Left ventricle myocardium superior (tissue), 1 donor: Measurements from ENCODE around the gene SYCP2. TPM values are rescaled to one million over a fixed set of nuclear protein-coding genes. Genes with fewer than 3 reads are reported as not detected.
"Not testable (repeated sequence)": the region's sequence is repeated elsewhere in the genome, so short reads cannot be mapped to it uniquely, and the experiment has no call there.

ENCODE experiments used
- ATAC-seq: fragments of 200-7000 bp; cut with Tn5 transposase; one replicate; pipeline ENCODE4 v1.9.1; 2020; ENCODE audit warnings: mild to moderate bottlenecking, moderate library complexity
- DNase-seq: peaks from one replicate; pipeline ENCODE4 v3.0.0-alpha.2; 2020
- intact Hi-C: fragments of 100-400 bp; cut with micrococcal nuclease; formaldehyde crosslinking; loops from one replicate; pipeline ENCODE4 v1.11.0; 2022
- total RNA-seq: library from RNA; stranded (reverse); fragmentation: NEBNext Ultra II Directional; extraction: Animal tissue kit (Norgen Biotek cat#: 25700); gene quantifications from one replicate; pipeline ENCODE4 v1.2.1, GENCODE V29; 2021
- donor health status: DM: no; HTN: yes; CAD: no; lungs with severe emphysema.

SYCP2 gene
- total RNA-seq, 1 donor from 2014 or later = 2.8 TPM

GRCh38 chr20:59925899-59926298 lies 7.5 kb downstream of the SYCP2 start:
- ATAC-seq = no peak
- no peak for DNase-seq
- intact Hi-C loops = no loop called here

- ATAC-seq (no peak), DNase-seq (no peak)
- intact Hi-C loops = no loop called here
Observed at GRCh38 chr20:59925359-59925758, 8.1 kb downstream of the SYCP2 start.

DNA sequence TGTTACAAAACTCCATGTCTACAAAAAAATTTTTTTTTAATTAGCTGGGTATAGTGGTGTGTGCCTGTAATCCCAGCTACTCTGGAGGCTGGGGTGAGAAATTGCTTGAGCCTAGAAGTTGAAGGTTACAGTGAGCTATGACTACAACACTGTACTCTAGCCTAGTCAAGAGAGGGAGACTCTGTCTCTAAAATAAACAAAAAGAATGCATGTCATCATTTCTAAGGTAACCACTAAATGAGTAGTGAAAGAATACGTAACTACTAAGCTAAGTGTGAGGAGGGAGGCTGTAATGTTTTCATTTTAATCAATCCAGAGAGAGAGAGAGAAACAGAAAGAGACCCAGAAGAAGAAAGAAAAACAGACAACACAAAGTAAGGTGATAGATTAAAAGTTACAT lies 9.9 kb downstream of the SYCP2 start:
- no peak for ATAC-seq
- no peak for DNase-seq
- intact Hi-C loops = no loop called here

GRCh38 chr20:59920944-59921343 lies 12.5 kb downstream of the SYCP2 start:
- no peak for DNase-seq
- ATAC-seq = no peak
- intact Hi-C loops = no loop called here

DNA sequence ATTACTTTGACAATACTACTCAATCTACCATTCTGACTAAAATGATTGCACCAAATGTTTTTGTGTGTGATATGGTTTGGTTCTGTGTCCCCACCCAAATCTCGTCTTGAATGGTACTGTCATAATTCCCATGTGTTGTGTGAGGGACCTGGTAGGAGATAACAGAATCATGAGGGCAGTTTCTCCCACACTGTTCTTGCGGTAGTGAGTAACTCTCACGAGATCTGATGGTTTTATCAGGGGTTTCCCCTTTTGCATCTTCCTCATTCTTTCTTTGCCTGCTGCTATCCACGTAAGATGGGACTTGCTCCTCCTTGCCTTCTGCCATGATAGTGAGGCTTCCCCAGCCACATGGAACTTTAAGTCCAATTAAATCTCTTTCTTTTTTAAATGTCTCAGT lies 20.8 kb downstream of the SYCP2 start:
- no peak for ATAC-seq
- DNase-seq = no peak
- intact Hi-C loops = no loop called here

DNA sequence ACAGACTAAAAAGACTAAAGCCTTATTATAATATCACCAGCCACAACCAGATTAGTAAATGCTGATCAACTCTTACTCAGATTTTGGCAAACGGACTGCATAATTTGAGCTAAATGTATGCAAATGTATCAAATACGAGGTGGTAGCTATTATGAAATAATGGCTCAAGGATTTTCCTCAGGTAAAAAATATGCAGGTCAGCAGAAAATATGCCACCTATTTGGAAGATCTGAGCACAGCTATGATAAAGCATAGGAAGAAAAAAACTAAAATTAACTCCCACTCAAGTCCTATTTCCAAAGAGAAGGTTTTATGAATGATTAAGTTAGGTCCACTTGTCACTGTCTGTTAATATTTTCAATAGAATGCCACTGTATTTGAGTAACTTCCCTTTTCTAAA lies 22.4 kb downstream of the SYCP2 start:
- intact Hi-C loops = no loop called here
- ATAC-seq = no peak

GRCh38 chr20:59908855-59909254 lies 24.6 kb downstream of the SYCP2 start:
- ATAC-seq (no peak), DNase-seq (no peak)
- intact Hi-C loops = no loop called here

More for the DNA sequence above, 22.4 kb downstream of the SYCP2 start:
- no peak for DNase-seq

DNA sequence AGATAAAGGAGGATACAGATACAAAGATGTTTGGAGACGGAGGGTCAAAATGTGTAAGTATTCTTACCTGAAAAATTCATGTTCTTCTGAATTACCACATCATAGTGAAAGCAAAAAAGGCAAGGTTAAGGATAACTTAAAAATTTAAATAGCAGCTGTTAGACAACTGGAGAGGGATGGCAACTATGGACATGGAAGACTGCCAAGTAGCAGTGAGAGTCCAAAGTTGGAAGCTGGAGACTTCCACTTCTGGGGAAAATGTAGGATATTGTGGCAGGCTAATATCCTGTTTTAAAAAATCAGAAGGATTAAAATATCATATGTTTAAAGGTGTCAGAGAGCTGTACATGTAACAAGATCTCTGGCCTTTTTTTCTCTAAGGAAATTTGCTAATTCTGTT lies 29.8 kb downstream of the SYCP2 start:
- intact Hi-C loops = no loop called here
- DNase-seq (no peak), ATAC-seq (no peak)

GRCh38 chr20:59902470-59902869 lies 31.0 kb downstream of the SYCP2 start:
- DNase-seq = no peak
- intact Hi-C loops = no loop called here
- ATAC-seq = no peak

- intact Hi-C loops = no loop called here
- ATAC-seq = peak; percentile 47
Observed at GRCh38 chr20:59895908-59896307, 37.5 kb downstream of the SYCP2 start.

GRCh38 chr20:59891581-59891980 lies 41.9 kb downstream of the SYCP2 start:
- no peak for ATAC-seq
- intact Hi-C loops = no loop called here
- DNase-seq = no peak

More at GRCh38 chr20:59895908-59896307, 37.5 kb downstream of the SYCP2 start:
- no peak for DNase-seq

- DNase-seq, intact Hi-C loops, ATAC-seq: not testable (repeated sequence)
Observed at GRCh38 chr20:59890035-59890434, 43.4 kb downstream of the SYCP2 start.

DNA sequence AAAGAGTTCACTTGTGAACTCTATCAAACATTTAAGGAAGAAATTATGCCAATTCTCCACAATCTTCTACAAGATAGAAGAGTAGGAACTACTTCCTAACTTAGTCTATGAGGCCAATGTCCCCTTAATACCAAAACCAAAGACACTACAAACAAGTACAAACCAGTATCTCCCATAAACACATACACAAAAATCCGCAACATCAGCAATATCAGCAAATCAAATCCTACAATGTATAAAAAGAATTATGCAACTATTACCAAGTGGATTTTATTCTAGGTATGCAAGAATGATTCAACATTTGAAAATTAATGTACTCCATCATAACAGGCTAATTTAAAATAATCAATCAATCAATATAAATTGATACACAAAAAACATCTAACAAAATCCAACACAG lies 45.4 kb downstream of the SYCP2 start:
- ATAC-seq (no peak), DNase-seq (no peak)
- intact Hi-C loops = no loop called here

- no peak for DNase-seq
- no peak for ATAC-seq
- intact Hi-C loops = no loop called here
Observed at GRCh38 chr20:59884494-59884893, 48.9 kb downstream of the SYCP2 start.

GRCh38 chr20:59880198-59880597 lies 53.2 kb downstream of the SYCP2 start:
- DNase-seq = no peak
- ATAC-seq = no peak
- intact Hi-C loops = no loop called here

GRCh38 chr20:59873409-59873808 lies 60.0 kb downstream of the SYCP2 start:
- no peak for ATAC-seq
- intact Hi-C loops = no loop called here
- no peak for DNase-seq

DNA sequence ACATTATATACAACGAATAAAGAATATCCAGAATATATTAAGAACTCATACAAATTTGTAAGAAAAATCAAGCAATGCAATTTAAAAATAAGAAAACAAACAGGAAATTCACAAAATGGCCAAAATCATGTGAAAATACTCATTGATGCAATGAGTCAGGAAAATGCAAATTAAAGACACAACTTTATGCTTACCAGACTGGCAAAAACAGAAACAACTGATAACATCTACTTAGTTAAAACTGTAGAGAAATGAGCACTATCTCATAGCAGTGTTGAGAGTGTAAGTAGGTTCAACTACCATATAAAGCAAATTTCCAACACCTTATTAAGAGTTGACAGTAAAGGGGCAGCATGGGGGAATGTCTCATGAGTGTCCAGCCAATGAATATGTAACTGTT lies 62.3 kb downstream of the SYCP2 start:
- DNase-seq = no peak
- intact Hi-C loops = no loop called here
- no peak for ATAC-seq

GRCh38 chr20:59866338-59866737 lies 67.1 kb downstream of the SYCP2 start:
- ATAC-seq (no peak), DNase-seq (no peak)
- intact Hi-C loops = no loop called here

DNA sequence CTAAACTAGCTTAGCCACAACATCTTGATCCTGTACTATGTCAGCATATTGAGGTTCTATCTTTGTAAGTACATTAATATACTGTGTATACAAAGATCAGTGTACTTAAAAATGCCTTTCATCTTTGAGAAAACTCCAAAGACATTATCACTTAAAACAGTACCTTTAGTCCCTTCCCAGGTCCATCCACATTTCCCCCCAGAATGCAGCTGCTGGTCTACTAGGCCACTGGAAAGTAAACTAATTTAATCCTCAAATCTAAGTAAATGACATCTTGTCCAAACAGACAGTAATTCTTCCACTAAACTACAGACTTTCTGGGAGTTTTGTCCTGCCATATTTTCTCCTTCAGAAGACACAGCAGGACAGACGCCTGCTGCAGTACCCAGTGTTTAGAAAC lies 68.7 kb downstream of the SYCP2 start:
- intact Hi-C loops = no loop called here
- no peak for ATAC-seq
- DNase-seq = no peak

DNA sequence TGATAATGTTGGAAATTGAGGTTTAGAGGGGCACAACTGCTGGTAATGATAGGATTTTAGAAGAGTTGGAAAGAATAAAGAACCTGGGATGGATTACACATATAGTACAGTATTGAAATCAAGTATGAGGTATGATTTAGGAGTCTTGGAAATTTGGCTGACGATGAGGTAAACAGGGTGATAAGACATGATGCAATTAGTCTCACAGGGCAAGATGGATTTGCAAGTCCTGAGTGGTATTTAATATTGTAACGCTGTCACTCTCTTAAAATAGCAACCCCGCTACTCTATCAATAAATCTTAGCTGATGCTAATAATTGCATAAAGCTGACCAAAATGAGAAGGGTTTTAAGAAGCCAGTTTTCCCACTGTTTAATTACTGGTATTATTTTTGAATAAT lies 70.4 kb downstream of the SYCP2 start:
- DNase-seq (no peak), ATAC-seq (no peak)
- intact Hi-C loops = no loop called here

DNA sequence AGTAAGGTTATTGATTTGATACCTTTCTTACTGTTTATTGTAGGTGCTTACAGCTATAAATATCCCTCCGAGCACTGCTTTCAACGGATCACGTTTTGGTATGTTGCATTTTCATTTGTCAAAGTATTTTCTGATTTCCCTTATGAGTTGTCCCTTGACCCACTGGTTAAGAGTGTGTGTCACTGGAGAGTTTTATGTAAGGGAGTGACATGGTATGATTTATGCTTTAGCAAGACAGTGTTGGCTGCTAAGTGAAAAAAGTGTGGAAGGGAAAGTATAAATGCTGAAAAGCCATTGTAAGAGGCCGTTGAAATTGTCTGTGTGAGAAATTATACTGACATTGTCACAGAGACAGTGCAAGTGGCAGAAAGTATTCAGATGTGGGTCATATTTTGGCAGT lies 72.0 kb downstream of the SYCP2 start:
- ATAC-seq (no peak), DNase-seq (no peak)
- intact Hi-C loops = no loop called here

DNA sequence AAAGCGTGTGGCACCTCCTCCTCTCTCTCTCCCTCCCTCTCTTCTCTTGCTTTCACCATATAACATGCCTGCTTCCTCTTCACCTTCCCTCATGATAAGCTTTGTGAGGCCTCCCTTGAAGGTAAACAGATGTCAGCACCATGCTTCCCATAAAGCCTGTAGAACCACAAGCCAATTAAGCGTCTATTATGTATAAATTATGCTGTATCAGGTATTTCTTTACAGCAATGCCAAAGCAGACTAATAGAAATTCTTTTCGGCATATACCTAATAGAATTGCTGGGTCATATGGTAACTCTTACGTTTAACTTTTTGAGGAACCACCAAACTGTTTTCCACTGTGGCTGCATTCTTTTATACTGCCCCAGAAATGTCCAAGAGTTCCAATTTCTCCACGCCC lies 75.0 kb downstream of the SYCP2 start:
- no peak for DNase-seq
- ATAC-seq = no peak
- intact Hi-C loops = no loop called here
